GM12892 (cell line): ENCODE measurements around the gene VWA8.

Experiments
- POLR2A ChIP-seq: IDR thresholded peaks from 2 replicates; pipeline ENCODE4 v1.6.1; 2011; ENCODE audit warnings: low read depth, low read length, control low read depth
- TAF1 ChIP-seq: IDR thresholded peaks from 2 replicates; pipeline ENCODE4 v1.6.1; 2011; ENCODE audit warnings: low read depth, mild to moderate bottlenecking, control low read depth, low read length, borderline replicate concordance

- TF ChIP-seq TAF1 (no peak), POLR2A (no peak)
Measured at GRCh38 chr13:41851351-41851750, 109.6 kb downstream of the VWA8 start.
